ENCODE data around the gene SH3D19. TPM values are rescaled to one million over a fixed set of nuclear protein-coding genes. Genes with fewer than 3 reads are reported as not detected.

SH3D19 gene
- total RNA-seq, 1 donor from 2014 or later: 4.9 TPM

DNA sequence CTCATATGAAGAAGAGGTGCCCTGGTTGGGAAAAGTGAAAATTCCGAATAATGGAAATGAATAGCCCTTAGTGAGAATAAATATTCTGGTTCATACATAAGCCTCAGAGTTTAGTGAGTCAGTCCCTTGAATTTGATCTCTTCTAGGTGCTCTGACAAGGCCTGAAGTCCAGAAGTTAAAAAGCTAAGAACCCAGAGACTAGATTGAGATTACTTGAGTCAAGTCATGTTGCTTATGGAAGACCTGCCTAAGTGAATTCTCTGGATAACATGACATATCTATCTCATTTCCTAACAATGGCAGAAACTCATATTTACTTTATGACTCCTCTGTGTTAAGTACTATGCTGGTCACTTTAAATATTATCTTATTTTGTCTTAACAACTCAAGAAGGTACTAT lies 58.9 kb downstream of the SH3D19 start:
- peaks cover 2% of the 10 kb centered on the region for H3K9me3 Mint-ChIP-seq (ENCODE audit: unreplicated experiment)
- no peak overlapping the region for H3K4me3 Mint-ChIP-seq (ENCODE audit: unreplicated experiment)
- no peak overlapping the region for H3K27ac Mint-ChIP-seq (ENCODE audit: unreplicated experiment)
- TF ChIP-seq CTCF (IDR thresholded peaks at IDR 0.05; ENCODE audit: partially characterized antibody, unreplicated experiment): no peak
- no peaks in the 10 kb centered on the region for H3K36me3 Mint-ChIP-seq (ENCODE audit: unreplicated experiment)
- no peak for DNase-seq
- no peaks in the 10 kb centered on the region for H3K27me3 Mint-ChIP-seq (ENCODE audit: unreplicated experiment)
- H3K4me1 Mint-ChIP-seq (ENCODE audit: low read depth, unreplicated experiment): no peaks in the 10 kb centered on the region

- H3K9me3 Mint-ChIP-seq (ENCODE audit: unreplicated experiment): peaks cover 2% of the 10 kb centered on the region
- H3K27me3 Mint-ChIP-seq (ENCODE audit: unreplicated experiment): no peaks in the 10 kb centered on the region
- no peak for DNase-seq
- no peaks in the 10 kb centered on the region for H3K4me1 Mint-ChIP-seq (ENCODE audit: low read depth, unreplicated experiment)
- no peak overlapping the region for H3K27ac Mint-ChIP-seq (ENCODE audit: unreplicated experiment)
- H3K4me3 Mint-ChIP-seq (ENCODE audit: unreplicated experiment): no peak overlapping the region
- no peak for TF ChIP-seq CTCF (IDR thresholded peaks at IDR 0.05; ENCODE audit: partially characterized antibody, unreplicated experiment)
- no peaks in the 10 kb centered on the region for H3K36me3 Mint-ChIP-seq (ENCODE audit: unreplicated experiment)
These were observed 62.0 kb downstream of the SH3D19 start for GRCh38 chr4:151263455-151263854.

GRCh38 chr4:151260526-151260925 lies 64.9 kb downstream of the SH3D19 start:
- Mint-ChIP-seq H3K36me3 (ENCODE audit: unreplicated experiment) (peaks cover 3% of the 10 kb centered on the region), H3K27ac (ENCODE audit: unreplicated experiment) (no peak overlapping the region), H3K4me3 (ENCODE audit: unreplicated experiment) (no peak overlapping the region), H3K27me3 (ENCODE audit: unreplicated experiment) (no peaks in the 10 kb centered on the region), H3K4me1 (ENCODE audit: low read depth, unreplicated experiment) (no peaks in the 10 kb centered on the region), H3K9me3 (ENCODE audit: unreplicated experiment) (peaks cover 3% of the 10 kb centered on the region)
- no peak for TF ChIP-seq CTCF (IDR thresholded peaks at IDR 0.05; ENCODE audit: partially characterized antibody, unreplicated experiment)
- no peak for DNase-seq

DNA sequence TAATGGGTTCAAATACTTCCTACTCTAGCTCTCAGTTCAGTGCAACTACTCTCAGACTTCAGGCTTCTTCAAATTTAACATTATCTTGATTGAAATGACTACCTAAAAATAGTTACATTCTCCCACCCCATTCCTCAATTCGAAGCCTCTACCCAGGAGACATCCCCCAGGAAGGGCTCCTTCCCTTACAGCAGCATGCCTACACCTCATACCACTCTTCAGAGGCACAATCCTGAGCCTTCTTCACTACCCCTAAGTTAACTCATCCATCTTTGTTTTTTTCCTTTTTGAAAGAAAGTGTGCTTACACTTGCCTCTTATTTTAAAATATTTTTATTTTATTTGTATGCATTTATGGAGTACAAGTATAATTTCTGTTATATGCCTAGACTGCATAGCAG lies 65.7 kb downstream of the SH3D19 start:
- Mint-ChIP-seq H3K36me3 (ENCODE audit: unreplicated experiment) (peaks cover 3% of the 10 kb centered on the region), H3K4me1 (ENCODE audit: low read depth, unreplicated experiment) (no peaks in the 10 kb centered on the region), H3K27me3 (ENCODE audit: unreplicated experiment) (no peaks in the 10 kb centered on the region), H3K4me3 (ENCODE audit: unreplicated experiment) (no peak overlapping the region), H3K27ac (ENCODE audit: unreplicated experiment) (no peak overlapping the region), H3K9me3 (ENCODE audit: unreplicated experiment) (peaks cover 3% of the 10 kb centered on the region)
- TF ChIP-seq CTCF (IDR thresholded peaks at IDR 0.05; ENCODE audit: partially characterized antibody, unreplicated experiment): no peak
- no peak for DNase-seq

- TF ChIP-seq CTCF (IDR thresholded peaks at IDR 0.05; ENCODE audit: partially characterized antibody, unreplicated experiment): no peak
- Mint-ChIP-seq H3K4me1 (ENCODE audit: low read depth, unreplicated experiment) (no peaks in the 10 kb centered on the region), H3K4me3 (ENCODE audit: unreplicated experiment) (no peak overlapping the region), H3K9me3 (ENCODE audit: unreplicated experiment) (peaks cover 3% of the 10 kb centered on the region), H3K36me3 (ENCODE audit: unreplicated experiment) (peaks cover 3% of the 10 kb centered on the region), H3K27ac (ENCODE audit: unreplicated experiment) (no peak overlapping the region), H3K27me3 (ENCODE audit: unreplicated experiment) (no peaks in the 10 kb centered on the region)
- DNase-seq: no peak
These were observed 67.7 kb downstream of the SH3D19 start for GRCh38 chr4:151257704-151258103.

All from glutamatergic neuron (in vitro differentiated cells).